HUES48 (cell line): Measurements from ENCODE around the gene CLECL1.
"Not testable (repeated sequence)": the region's sequence is repeated elsewhere in the genome, so short reads cannot be mapped to it uniquely, and the experiment has no call there.

ENCODE experiments used
- H3K27ac ChIP-seq: one replicate; pipeline ENCODE4 v1.7.0; 2013; ENCODE audit warnings: low read depth, low read length, inconsistent platforms
- H3K27me3 ChIP-seq: 2 replicates; pipeline ENCODE4 v1.6.1; 2013; ENCODE audit warnings: mild to moderate bottlenecking, low read length; ENCODE audit not compliant: control insufficient read depth, insufficient read depth
- H3K36me3 ChIP-seq: 2 replicates; pipeline ENCODE4 v1.6.1; 2013; ENCODE audit warnings: low read length; ENCODE audit not compliant: control insufficient read depth, insufficient read depth
- H3K4me1 ChIP-seq: 2 replicates; pipeline ENCODE4 v1.6.1; 2013; ENCODE audit warnings: mild to moderate bottlenecking, low read length; ENCODE audit not compliant: control insufficient read depth, insufficient read depth
- H3K4me3 ChIP-seq: 2 replicates; pipeline ENCODE4 v1.5.1; 2013; ENCODE audit warnings: mild to moderate bottlenecking, low read depth, low read length
- H3K9ac ChIP-seq: 2 replicates; pipeline ENCODE4 v1.6.1; 2013; ENCODE audit warnings: mild to moderate bottlenecking, low read depth, low read length, moderate library complexity
- H3K9me3 ChIP-seq: 2 replicates; pipeline ENCODE4 v1.6.1; 2013; ENCODE audit warnings: low read length; ENCODE audit not compliant: control insufficient read depth, insufficient read depth

Gene CLECL1

GRCh38 chr12:9751204-9752144 lies 18.6 kb upstream of the CLECL1 start:
- no peak overlapping the region for H3K4me3 ChIP-seq
- H3K9me3 ChIP-seq, result no peaks in the 10 kb centered on the region
- no peak overlapping the region for H3K9ac ChIP-seq
- no peak overlapping the region for H3K27ac ChIP-seq
- no peaks in the 10 kb centered on the region for H3K36me3 ChIP-seq
- no peaks in the 10 kb centered on the region for H3K27me3 ChIP-seq
- H3K4me1 ChIP-seq, result peaks cover 13% of the 10 kb centered on the region; the same call in 1 of the 2 replicates

GRCh38 chr12:9750276-9751203 lies 17.6 kb upstream of the CLECL1 start:
- no peak overlapping the region for H3K9ac ChIP-seq
- H3K27me3 ChIP-seq, result no peaks in the 10 kb centered on the region
- H3K4me3 ChIP-seq, result 0 out of 2 replicates have a peak overlapping the region, but pooled peaks have one; percentile 11
- H3K9me3 ChIP-seq, result no peaks in the 10 kb centered on the region
- no peaks in the 10 kb centered on the region for H3K36me3 ChIP-seq
- H3K27ac ChIP-seq, result no peak overlapping the region
- peaks cover 13% of the 10 kb centered on the region; the same call in 1 of the 2 replicates for H3K4me1 ChIP-seq

GRCh38 chr12:9749640-9750039 lies 16.7 kb upstream of the CLECL1 start:
- no peaks in the 10 kb centered on the region for H3K9me3 ChIP-seq
- H3K27me3 ChIP-seq, result no peaks in the 10 kb centered on the region
- no peak overlapping the region for H3K27ac ChIP-seq
- no peak overlapping the region for H3K9ac ChIP-seq
- H3K36me3 ChIP-seq, result no peaks in the 10 kb centered on the region
- H3K4me3 ChIP-seq, result no peak overlapping the region
- H3K4me1 ChIP-seq, result 0 out of 2 replicates have a peak, but pooled peaks cover 9% of the 10 kb centered on the region

GRCh38 chr12:9745199-9745598 lies 12.3 kb upstream of the CLECL1 start:
- Histone ChIP-seq H3K9me3 (no peaks in the 10 kb centered on the region), H3K36me3 (no peaks in the 10 kb centered on the region), H3K9ac (no peak overlapping the region), H3K27me3 (no peaks in the 10 kb centered on the region), H3K27ac (no peak overlapping the region), H3K4me1 (0 out of 2 replicates have a peak, but pooled peaks cover 5% of the 10 kb centered on the region), H3K4me3 (no peak overlapping the region)

GRCh38 chr12:9742661-9743060 lies 9.8 kb upstream of the CLECL1 start:
- Histone ChIP-seq H3K27me3 (no peaks in the 10 kb centered on the region), H3K36me3 (no peaks in the 10 kb centered on the region), H3K9ac (no peak overlapping the region), H3K27ac (no peak overlapping the region), H3K4me1 (0 out of 2 replicates have a peak, but pooled peaks cover 5% of the 10 kb centered on the region), H3K4me3 (no peak overlapping the region), H3K9me3 (no peaks in the 10 kb centered on the region)

- H3K27me3 ChIP-seq, result no peaks in the 10 kb centered on the region
- no peaks in the 10 kb centered on the region for H3K36me3 ChIP-seq
- H3K9ac ChIP-seq, result no peak overlapping the region
- no peak overlapping the region for H3K4me3 ChIP-seq
- 0 out of 2 replicates have a peak, but pooled peaks cover 5% of the 10 kb centered on the region for H3K4me1 ChIP-seq
- H3K9me3 ChIP-seq, result no peaks in the 10 kb centered on the region
- no peak overlapping the region for H3K27ac ChIP-seq
These were observed 8.8 kb upstream of the CLECL1 start for GRCh38 chr12:9741726-9742125.

GRCh38 chr12:9740106-9740750 lies 7.3 kb upstream of the CLECL1 start:
- H3K36me3 ChIP-seq, result no peaks in the 10 kb centered on the region
- H3K4me3 ChIP-seq, result no peak overlapping the region
- H3K27ac ChIP-seq, result no peak overlapping the region
- H3K4me1 ChIP-seq, result 0 out of 2 replicates have a peak, but pooled peaks cover 5% of the 10 kb centered on the region
- no peaks in the 10 kb centered on the region for H3K27me3 ChIP-seq
- H3K9ac ChIP-seq, result no peak overlapping the region
- H3K9me3 ChIP-seq, result no peaks in the 10 kb centered on the region

GRCh38 chr12:9739404-9740105 lies 6.7 kb upstream of the CLECL1 start:
- not testable (repeated sequence) for H3K27me3 ChIP-seq, H3K4me1 ChIP-seq, H3K9me3 ChIP-seq, H3K27ac ChIP-seq, H3K9ac ChIP-seq, H3K4me3 ChIP-seq, H3K36me3 ChIP-seq

GRCh38 chr12:9738905-9739304 lies 6.0 kb upstream of the CLECL1 start:
- H3K9me3 ChIP-seq, H3K27ac ChIP-seq, H3K4me1 ChIP-seq, H3K4me3 ChIP-seq, H3K27me3 ChIP-seq, H3K9ac ChIP-seq, H3K36me3 ChIP-seq: not testable (repeated sequence)
